ENCODE data around the gene TREH.

DNA sequence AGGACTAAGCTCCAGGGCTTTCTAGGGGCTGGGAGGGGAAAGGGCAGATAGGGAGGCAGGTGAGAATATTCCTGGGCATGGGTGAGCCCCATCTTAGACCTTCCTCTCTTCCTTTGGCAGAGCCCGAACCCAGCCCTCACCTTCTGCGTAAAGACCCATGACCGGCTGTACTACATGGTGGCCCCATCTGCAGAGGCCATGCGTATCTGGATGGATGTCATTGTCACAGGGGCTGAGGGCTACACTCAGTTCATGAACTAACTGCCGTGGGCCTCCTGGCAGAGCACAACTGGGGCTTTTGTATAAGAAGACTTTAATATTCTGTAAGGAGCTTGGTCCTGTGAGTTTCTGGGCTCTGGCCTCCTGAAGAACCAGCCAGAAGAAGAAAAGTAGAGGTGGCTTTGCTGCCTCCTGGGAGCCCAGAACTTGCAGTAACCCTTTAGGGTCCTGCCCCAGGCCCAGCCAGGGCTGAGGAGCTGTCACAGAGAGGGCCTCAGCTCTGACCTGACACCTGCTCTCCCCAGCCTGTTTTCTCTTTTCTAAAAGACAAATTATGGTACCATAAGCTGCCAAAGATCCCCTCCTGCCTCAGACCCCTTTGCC, 22.8 kb downstream of the TREH start:
- TF ChIP-seq, protein P1, sequence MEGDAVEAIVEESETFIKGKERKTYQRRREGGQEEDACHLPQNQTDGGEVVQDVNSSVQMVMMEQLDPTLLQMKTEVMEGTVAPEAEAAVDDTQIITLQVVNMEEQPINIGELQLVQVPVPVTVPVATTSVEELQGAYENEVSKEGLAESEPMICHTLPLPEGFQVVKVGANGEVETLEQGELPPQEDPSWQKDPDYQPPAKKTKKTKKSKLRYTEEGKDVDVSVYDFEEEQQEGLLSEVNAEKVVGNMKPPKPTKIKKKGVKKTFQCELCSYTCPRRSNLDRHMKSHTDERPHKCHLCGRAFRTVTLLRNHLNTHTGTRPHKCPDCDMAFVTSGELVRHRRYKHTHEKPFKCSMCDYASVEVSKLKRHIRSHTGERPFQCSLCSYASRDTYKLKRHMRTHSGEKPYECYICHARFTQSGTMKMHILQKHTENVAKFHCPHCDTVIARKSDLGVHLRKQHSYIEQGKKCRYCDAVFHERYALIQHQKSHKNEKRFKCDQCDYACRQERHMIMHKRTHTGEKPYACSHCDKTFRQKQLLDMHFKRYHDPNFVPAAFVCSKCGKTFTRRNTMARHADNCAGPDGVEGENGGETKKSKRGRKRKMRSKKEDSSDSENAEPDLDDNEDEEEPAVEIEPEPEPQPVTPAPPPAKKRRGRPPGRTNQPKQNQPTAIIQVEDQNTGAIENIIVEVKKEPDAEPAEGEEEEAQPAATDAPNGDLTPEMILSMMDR (IDR thresholded peaks at IDR 0.05), result no peak
- TF ChIP-seq EP300 (IDR thresholded peaks at IDR 0.05) (no peak), POLR2A (IDR thresholded peaks at IDR 0.05) (no peak)
